ENCODE data around the gene NEURL1.

- no peak for TF ChIP-seq POLR2A (IDR thresholded peaks at IDR 0.05)
- TF ChIP-seq CTCF (IDR thresholded peaks at IDR 0.05): peak in 1 of 6 experiments; percentile 5
These were observed 41.5 kb upstream of the NEURL1 start, which contains the start of gene CALHM2 for GRCh38 chr10:103451831-103452505.

All from Peyer's patch (tissue), 4 donors.